HEK293 (cell line): ENCODE measurements around the gene LRRC43.

Experiments
- KLF7 ChIP-seq: fragments of 450-650 bp; formaldehyde crosslinking; IDR thresholded peaks from 2 replicates; pipeline ENCODE4 v1.5.1; 2016; ENCODE audit warnings: missing biosample characterization, missing genetic modification characterization, borderline replicate concordance
- KLF9 ChIP-seq: fragments of 450-650 bp; formaldehyde crosslinking; IDR thresholded peaks from 2 replicates; pipeline ENCODE4 v1.5.1; 2016; ENCODE audit warnings: missing biosample characterization, missing genetic modification characterization, low read depth
- OSR2 ChIP-seq: fragments of 450-650 bp; formaldehyde crosslinking; IDR thresholded peaks from 2 replicates; pipeline ENCODE4 v1.5.1; 2016; ENCODE audit warnings: missing biosample characterization, missing genetic modification characterization
- PRDM2 ChIP-seq: fragments of 450-650 bp; formaldehyde crosslinking; IDR thresholded peaks from 2 replicates; pipeline ENCODE4 v1.5.1; 2016; ENCODE audit warnings: missing biosample characterization, missing genetic modification characterization, borderline replicate concordance
- PRDM6 ChIP-seq: fragments of 450-650 bp; formaldehyde crosslinking; IDR thresholded peaks from 2 replicates; pipeline ENCODE4 v1.5.1; 2017; ENCODE audit warnings: missing biosample characterization, missing genetic modification characterization
- TRIM28 ChIP-seq: IDR thresholded peaks from 2 replicates; pipeline ENCODE4 v1.6.1; 2011; ENCODE audit warnings: low read length, control low read depth, borderline replicate concordance
- ZNF18 ChIP-seq: fragments of 450-650 bp; formaldehyde crosslinking; IDR thresholded peaks from 2 replicates; pipeline ENCODE4 v1.5.1; 2016; ENCODE audit warnings: missing biosample characterization, missing genetic modification characterization
- ZNF391 ChIP-seq: fragments of 450-650 bp; formaldehyde crosslinking; IDR thresholded peaks from 2 replicates; pipeline ENCODE4 v1.5.1; 2016; ENCODE audit warnings: low read depth, missing biosample characterization, missing genetic modification characterization, borderline replicate concordance
- ZNF426 ChIP-seq: fragments of 450-650 bp; formaldehyde crosslinking; IDR thresholded peaks from 2 replicates; pipeline ENCODE4 v1.5.1; 2017; ENCODE audit warnings: missing biosample characterization, missing genetic modification characterization, mild to moderate bottlenecking, inconsistent platforms, moderate library complexity
- ZNF518A ChIP-seq: fragments of 450-650 bp; formaldehyde crosslinking; conservative IDR thresholded peaks from 2 replicates; pipeline ENCODE4 v1.5.1; 2016; ENCODE audit warnings: low read depth, missing biosample characterization, missing genetic modification characterization
- ZNF561 ChIP-seq: fragments of 450-650 bp; IDR thresholded peaks from 2 replicates; pipeline ENCODE4 v1.5.1; 2018; ENCODE audit warnings: missing biosample characterization, missing genetic modification characterization, borderline replicate concordance
- ZNF658 ChIP-seq: fragments of 450-650 bp; formaldehyde crosslinking; IDR thresholded peaks from 2 replicates; pipeline ENCODE4; 2016; ENCODE audit warnings: missing biosample characterization, missing genetic modification characterization
- ZNF692 ChIP-seq: fragments of 450-650 bp; formaldehyde crosslinking; IDR thresholded peaks from 2 replicates; pipeline ENCODE4 v1.5.1; 2016; ENCODE audit warnings: missing biosample characterization, missing genetic modification characterization
- ZNF701 ChIP-seq: fragments of 450-650 bp; formaldehyde crosslinking; IDR thresholded peaks from 2 replicates; pipeline ENCODE4 v1.5.1; 2016; ENCODE audit warnings: missing biosample characterization, missing genetic modification characterization
- TF ChIP-seq, protein P1 (sequence below): fragments of 450-650 bp; formaldehyde crosslinking; IDR thresholded peaks from 2 replicates; pipeline ENCODE4 v1.5.1; 2016; ENCODE audit warnings: missing biosample characterization, missing genetic modification characterization
- TF ChIP-seq, protein P2 (sequence below): sonication (generic); formaldehyde crosslinking; IDR thresholded peaks from 2 replicates; pipeline ENCODE4 v1.8.1; 2022; ENCODE audit warnings: mild to moderate bottlenecking, moderate library complexity, missing genetic modification reagents
- TF ChIP-seq, protein P3 (sequence below): fragments of 450-650 bp; formaldehyde crosslinking; IDR thresholded peaks from 2 replicates; pipeline ENCODE4 v1.5.1; 2016; ENCODE audit warnings: missing biosample characterization, missing genetic modification characterization

LRRC43 gene

DNA sequence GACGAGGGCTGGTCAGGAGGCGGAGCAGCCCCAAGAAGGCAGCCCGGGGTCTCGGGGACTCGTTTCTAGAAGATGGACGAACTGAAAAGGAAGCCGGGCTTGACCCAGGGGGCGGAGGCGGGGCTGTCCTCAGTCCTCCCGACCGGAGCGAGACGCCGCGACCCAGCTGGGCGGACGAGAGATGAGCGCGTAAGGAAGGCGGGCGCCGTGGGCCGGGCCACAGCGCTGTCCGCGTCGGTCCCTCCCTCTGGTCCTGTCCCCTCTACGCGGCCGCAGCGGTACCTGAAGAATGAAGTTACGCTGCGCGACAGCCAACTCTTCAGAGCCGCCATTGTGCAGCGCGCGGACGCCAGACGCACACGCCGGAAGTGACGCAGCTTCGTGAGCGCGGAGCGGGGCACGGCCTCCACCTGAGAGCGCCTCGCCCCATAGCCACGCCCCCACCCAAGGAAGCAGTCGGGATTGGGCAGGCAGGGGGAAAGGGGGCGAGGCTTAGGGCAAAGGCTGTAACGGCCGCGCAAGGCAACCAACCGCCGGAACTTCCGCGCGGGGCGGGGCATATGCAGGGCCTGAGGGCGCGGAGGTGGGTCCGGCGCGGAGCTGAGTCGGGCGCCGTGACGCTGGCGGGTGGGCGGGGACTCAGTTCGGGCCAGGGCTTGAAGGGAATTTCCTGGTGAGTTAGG is 42.9 kb downstream of the LRRC43 start, which contains the start of gene DIABLO (continued):
- no peak for TF ChIP-seq PRDM2 (tag by site-specific recombination)
- no peak for TF ChIP-seq ZNF658
- TF ChIP-seq ZNF18 (tag by site-specific recombination), result no peak
- TF ChIP-seq, protein P1, sequence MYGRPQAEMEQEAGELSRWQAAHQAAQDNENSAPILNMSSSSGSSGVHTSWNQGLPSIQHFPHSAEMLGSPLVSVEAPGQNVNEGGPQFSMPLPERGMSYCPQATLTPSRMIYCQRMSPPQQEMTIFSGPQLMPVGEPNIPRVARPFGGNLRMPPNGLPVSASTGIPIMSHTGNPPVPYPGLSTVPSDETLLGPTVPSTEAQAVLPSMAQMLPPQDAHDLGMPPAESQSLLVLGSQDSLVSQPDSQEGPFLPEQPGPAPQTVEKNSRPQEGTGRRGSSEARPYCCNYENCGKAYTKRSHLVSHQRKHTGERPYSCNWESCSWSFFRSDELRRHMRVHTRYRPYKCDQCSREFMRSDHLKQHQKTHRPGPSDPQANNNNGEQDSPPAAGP, result 0 out of 2 replicates have a peak, but pooled peaks have one; percentile 49
- peak; percentile 30; the same call in 1 of the 2 replicates for TF ChIP-seq KLF7 (tag by site-specific recombination)
- 0 out of 2 replicates have a peak, but pooled peaks have one; percentile 17 for TF ChIP-seq TRIM28
- no peak for TF ChIP-seq PRDM6 (tag by site-specific recombination)
- TF ChIP-seq ZNF518A (tag by site-specific recombination), result peak; percentile 63; the same call in 1 of the 2 replicates
- no peak for TF ChIP-seq OSR2 (tag by site-specific recombination)
- TF ChIP-seq ZNF561 (tag by site-specific recombination), result 0 out of 2 replicates have a peak, but pooled peaks have one; percentile 77
- no peak for TF ChIP-seq ZNF701
- TF ChIP-seq, protein P2, sequence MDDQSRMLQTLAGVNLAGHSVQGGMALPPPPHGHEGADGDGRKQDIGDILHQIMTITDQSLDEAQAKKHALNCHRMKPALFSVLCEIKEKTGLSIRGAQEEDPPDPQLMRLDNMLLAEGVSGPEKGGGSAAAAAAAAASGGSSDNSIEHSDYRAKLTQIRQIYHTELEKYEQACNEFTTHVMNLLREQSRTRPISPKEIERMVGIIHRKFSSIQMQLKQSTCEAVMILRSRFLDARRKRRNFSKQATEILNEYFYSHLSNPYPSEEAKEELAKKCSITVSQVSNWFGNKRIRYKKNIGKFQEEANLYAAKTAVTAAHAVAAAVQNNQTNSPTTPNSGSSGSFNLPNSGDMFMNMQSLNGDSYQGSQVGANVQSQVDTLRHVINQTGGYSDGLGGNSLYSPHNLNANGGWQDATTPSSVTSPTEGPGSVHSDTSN (CRISPR knock-in tag), result peak; percentile 88
- TF ChIP-seq ZNF426 (tag by site-specific recombination), result no peak
- TF ChIP-seq ZNF692, result peak; percentile 76; the same call in 1 of the 2 replicates
- TF ChIP-seq, protein P3, sequence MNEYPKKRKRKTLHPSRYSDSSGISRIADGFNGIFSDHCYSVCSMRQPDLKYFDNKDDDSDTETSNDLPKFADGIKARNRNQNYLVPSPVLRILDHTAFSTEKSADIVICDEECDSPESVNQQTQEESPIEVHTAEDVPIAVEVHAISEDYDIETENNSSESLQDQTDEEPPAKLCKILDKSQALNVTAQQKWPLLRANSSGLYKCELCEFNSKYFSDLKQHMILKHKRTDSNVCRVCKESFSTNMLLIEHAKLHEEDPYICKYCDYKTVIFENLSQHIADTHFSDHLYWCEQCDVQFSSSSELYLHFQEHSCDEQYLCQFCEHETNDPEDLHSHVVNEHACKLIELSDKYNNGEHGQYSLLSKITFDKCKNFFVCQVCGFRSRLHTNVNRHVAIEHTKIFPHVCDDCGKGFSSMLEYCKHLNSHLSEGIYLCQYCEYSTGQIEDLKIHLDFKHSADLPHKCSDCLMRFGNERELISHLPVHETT (tag by site-specific recombination), result 0 out of 2 replicates have a peak, but pooled peaks have one; percentile 26
- TF ChIP-seq KLF9 (tag by site-specific recombination), result peak; percentile 88
- TF ChIP-seq ZNF391 (tag by site-specific recombination), result peak; percentile 87; the same call in 1 of the 2 replicates
